ENCODE measurements around the gene RPL27A.

Gene RPL27A

DNA sequence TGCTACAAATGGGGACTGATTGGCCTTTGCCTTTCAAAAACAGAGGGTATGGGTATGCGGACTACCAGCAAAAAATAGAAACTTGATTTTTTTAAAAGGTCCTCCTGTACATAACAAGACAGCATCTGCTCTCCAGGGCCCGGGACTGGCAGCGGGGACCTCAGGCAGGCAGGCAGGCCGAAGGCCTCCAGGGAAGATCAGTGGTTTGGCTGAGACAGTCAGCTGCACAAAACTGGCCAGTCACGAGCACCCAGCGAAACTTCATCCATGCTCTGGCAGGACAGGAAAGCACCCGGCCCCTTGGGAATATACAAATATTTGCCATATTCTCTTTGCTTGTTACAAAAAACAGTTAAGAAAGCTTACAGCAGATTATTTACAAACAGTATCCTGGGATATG lies 11.0 kb downstream of the RPL27A start:
- CTCF ChIA-PET: interaction anchor here (0.5 kb wide), 1 partner anchor 55 kb away, joined by 6 read pairs; no protein-coding TSS in a partner anchor
- TF ChIP-seq, protein P1, sequence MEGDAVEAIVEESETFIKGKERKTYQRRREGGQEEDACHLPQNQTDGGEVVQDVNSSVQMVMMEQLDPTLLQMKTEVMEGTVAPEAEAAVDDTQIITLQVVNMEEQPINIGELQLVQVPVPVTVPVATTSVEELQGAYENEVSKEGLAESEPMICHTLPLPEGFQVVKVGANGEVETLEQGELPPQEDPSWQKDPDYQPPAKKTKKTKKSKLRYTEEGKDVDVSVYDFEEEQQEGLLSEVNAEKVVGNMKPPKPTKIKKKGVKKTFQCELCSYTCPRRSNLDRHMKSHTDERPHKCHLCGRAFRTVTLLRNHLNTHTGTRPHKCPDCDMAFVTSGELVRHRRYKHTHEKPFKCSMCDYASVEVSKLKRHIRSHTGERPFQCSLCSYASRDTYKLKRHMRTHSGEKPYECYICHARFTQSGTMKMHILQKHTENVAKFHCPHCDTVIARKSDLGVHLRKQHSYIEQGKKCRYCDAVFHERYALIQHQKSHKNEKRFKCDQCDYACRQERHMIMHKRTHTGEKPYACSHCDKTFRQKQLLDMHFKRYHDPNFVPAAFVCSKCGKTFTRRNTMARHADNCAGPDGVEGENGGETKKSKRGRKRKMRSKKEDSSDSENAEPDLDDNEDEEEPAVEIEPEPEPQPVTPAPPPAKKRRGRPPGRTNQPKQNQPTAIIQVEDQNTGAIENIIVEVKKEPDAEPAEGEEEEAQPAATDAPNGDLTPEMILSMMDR (conservative IDR thresholded peaks at IDR 0.05; ENCODE audit: low read depth): no peak
- POLR2A ChIA-PET (ENCODE audit: low non-redundant PET): no interaction called here
- H3K27ac ChIP-seq: peak overlapping the region; percentile 27
- no peak for DNase-seq (ENCODE audit: low spot score)

DNA sequence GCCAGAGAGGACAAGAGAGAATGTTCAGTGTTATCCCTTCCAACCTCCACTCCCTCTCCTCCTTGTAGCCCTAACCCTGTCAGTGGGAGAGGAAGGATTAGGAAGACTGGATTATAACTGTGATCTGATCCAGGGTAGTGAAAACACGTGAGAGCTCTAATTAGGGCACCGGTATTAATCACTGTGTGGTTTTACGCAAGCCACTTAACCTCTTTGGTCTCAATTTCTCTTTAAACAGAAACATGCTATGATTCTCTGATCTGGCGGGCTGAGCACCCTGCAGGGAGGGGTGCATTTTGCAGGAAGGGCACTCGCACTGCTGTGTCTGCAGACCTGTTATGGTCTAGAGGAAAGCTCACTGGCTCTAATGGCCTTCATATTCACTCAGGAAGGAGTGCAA lies 11.5 kb downstream of the RPL27A start:
- peak overlapping the region; percentile 27 for H3K27ac ChIP-seq
- POLR2A ChIA-PET (ENCODE audit: low non-redundant PET): no interaction called here
- CTCF ChIA-PET: interaction anchor here (0.5 kb wide), 2 partner anchors 54 to 78 kb away, joined by 3 to 6 read pairs; no protein-coding TSS in a partner anchor
- TF ChIP-seq, protein P1 (conservative IDR thresholded peaks at IDR 0.05; ENCODE audit: low read depth): no peak
- no peak for DNase-seq (ENCODE audit: low spot score)

DNA sequence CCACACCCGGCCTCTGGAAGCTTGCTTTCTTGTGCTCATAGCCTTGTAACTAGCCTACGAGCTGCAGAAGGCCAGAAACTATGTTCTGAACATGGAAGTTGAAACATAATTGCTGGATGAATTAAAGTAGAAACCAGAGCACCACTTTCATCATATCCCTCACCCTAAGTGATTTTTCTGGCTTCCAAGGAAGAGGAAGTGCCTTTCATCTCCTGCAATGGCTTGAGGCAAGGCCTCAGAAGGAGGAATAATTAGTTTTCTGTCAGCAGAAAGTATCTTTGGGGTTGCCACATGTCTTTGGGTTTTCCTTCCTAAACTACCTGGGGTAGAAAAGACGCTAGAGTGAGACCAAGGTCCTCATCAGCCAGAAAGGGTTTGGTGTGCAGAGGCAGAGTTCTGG lies 14.5 kb downstream of the RPL27A start:
- no peak for DNase-seq (ENCODE audit: low spot score)
- ChIA-PET POLR2A (ENCODE audit: low non-redundant PET) (interaction anchor here (0.9 kb wide), 1 partner anchor 10 kb away, joined by 4 read pairs; no protein-coding TSS in a partner anchor), CTCF (no interaction called here)
- 0 out of 2 replicates have a peak overlapping the region, but pooled peaks have one; percentile 6 for H3K27ac ChIP-seq
- TF ChIP-seq, protein P1 (conservative IDR thresholded peaks at IDR 0.05; ENCODE audit: low read depth): no peak

DNA sequence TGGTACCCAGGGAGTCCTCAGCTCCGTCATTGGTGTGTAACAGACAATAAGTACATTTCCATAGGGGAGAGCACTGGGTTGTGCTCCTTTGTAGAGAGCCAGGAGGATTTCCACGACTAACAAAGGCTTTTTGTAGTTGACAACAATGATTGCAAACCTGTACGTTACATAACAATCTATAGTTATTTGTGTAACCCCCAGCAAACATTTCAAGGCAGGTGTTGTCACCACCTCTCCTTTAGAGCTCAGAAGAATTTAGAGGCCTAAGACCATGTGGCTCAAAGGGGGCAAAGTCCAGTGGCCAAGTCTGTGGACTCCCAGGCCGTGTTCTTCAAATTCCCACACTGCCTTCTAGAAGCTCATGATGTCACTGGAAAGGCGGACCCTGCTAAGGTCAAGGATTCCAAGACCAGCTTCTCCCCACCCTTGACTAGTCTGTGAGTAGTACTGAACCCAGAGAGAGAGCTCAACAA lies 15.8 kb downstream of the RPL27A start:
- DNase-seq (ENCODE audit: low spot score): no peak
- CTCF ChIA-PET: no interaction called here
- peak overlapping the region; percentile 48 for H3K27ac ChIP-seq
- TF ChIP-seq, protein P1 (conservative IDR thresholded peaks at IDR 0.05; ENCODE audit: low read depth): no peak
- POLR2A ChIA-PET (ENCODE audit: low non-redundant PET): no interaction called here

DNA sequence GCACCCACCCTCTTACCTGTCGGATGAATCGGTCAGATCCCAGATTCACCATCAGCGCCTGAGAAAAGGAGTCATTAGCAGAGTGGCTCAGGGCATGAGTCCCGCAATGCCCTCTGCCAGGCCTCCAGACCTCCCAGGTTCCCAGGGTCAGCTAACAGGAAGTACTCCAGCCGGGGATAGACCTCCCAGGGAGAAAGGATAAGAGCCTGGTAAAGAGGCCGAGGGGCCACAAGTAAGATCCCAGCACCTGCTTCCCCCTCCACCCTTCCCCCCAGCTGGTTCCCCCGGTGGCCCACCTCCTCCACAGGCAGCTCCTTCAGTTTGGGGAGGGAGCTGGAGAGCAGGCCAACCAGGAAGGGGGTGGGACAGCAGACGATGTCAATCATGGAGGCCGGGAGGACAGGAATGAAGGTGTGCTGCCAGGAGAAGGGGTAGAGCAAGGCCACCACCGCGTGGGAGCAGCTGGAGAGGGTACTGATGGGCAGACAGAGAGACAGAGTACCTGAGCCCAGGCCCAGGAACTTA lies 16.4 kb downstream of the RPL27A start:
- TF ChIP-seq, protein P1 (conservative IDR thresholded peaks at IDR 0.05; ENCODE audit: low read depth): no peak
- H3K27ac ChIP-seq: peak overlapping the region; percentile 48
- DNase-seq (ENCODE audit: low spot score): no peak
- ChIA-PET POLR2A (ENCODE audit: low non-redundant PET) (no interaction called here), CTCF (interaction anchor here (0.5 to 0.6 kb wide), 2 partner anchors 82 to 429 kb away, joined by 3 read pairs; no protein-coding TSS in a partner anchor)

DNA sequence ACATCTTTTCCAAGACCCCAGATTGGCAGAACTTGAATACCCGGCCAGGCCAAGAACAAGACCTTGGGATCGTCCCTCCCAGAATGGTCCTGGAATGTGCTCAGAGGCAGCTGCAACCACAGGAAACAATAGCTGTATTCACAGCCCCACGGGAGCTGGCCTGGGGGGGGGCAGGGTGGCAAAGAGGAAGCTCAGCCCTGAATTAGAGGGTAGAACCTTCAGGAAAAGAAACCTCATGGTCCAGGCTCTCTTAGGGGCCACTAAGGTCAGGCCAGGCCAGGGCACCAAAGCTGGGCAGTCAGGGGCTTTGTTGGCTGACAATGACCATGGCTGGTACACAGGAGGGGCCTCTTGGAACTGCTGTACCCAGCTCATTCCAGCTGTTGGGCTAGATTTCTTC lies 17.3 kb downstream of the RPL27A start:
- peak overlapping the region; percentile 48 for H3K27ac ChIP-seq
- ChIA-PET POLR2A (ENCODE audit: low non-redundant PET) (no interaction called here), CTCF (interaction anchor here (0.5 kb wide), 1 partner anchor 81 kb away, joined by 3 read pairs; no protein-coding TSS in a partner anchor)
- DNase-seq (ENCODE audit: low spot score): no peak
- TF ChIP-seq, protein P1 (conservative IDR thresholded peaks at IDR 0.05; ENCODE audit: low read depth): no peak
